Activated T-cell treated with anti-CD3 and anti-CD28 coated beads, Interleukin-2, amount 50 U/mL, for 72 hours (primary cell): ENCODE data around the gene CAV3. TPM values are rescaled to one million over a fixed set of nuclear protein-coding genes. Genes with fewer than 3 reads are reported as not detected.

Experiments used
- ATAC-seq, 2 donors: fragments of 150-1000 bp; cut with Tn5 transposase; replicated peaks in 1 of 2; 2 replicates each; pipeline ENCODE4 v1.10.0; 2021; ENCODE audit warnings: moderate library complexity in 2 of 2, mild to moderate bottlenecking in 1 of 2
- DNase-seq, 2 donors: peaks; one replicate each; pipeline ENCODE4 v3.0.0; 2021 to 2022; ENCODE audit warnings: mixed read lengths in 1 of 2
- H3K27ac Mint-ChIP-seq: one replicate; pipeline ENCODE4 v1.8.0; 2022; ENCODE audit warnings: mild to moderate bottlenecking, moderate library complexity, mixed read lengths
- H3K27me3 Mint-ChIP-seq: one replicate; pipeline ENCODE4 v1.8.0; 2022; ENCODE audit warnings: low read depth, mixed read lengths
- H3K36me3 Mint-ChIP-seq, 2 donors: one replicate each; pipeline ENCODE4 v1.8.0; 2022; ENCODE audit warnings: mixed read lengths in 2 of 2, mild to moderate bottlenecking in 1 of 2; ENCODE audit not compliant: insufficient read depth in 2 of 2
- H3K4me1 Mint-ChIP-seq: one replicate; pipeline ENCODE4 v1.8.0; 2022; ENCODE audit warnings: low read depth, mixed read lengths
- H3K4me3 Mint-ChIP-seq, 2 donors: one replicate each; pipeline ENCODE4 v1.8.0; 2022; ENCODE audit warnings: mild to moderate bottlenecking in 2 of 2, mixed read lengths in 2 of 2, moderate library complexity in 2 of 2
- H3K9me3 Mint-ChIP-seq, 2 donors: one replicate each; pipeline ENCODE4 v1.8.0; 2022; ENCODE audit warnings: mixed read lengths in 2 of 2
- total RNA-seq, 2 donors: library from RNA; stranded (reverse); gene quantifications; one replicate each; pipeline ENCODE4 v1.2.3, GENCODE V29; 2022

CAV3 gene
- total RNA-seq, 2 donors from 2014 or later = not detected

DNA sequence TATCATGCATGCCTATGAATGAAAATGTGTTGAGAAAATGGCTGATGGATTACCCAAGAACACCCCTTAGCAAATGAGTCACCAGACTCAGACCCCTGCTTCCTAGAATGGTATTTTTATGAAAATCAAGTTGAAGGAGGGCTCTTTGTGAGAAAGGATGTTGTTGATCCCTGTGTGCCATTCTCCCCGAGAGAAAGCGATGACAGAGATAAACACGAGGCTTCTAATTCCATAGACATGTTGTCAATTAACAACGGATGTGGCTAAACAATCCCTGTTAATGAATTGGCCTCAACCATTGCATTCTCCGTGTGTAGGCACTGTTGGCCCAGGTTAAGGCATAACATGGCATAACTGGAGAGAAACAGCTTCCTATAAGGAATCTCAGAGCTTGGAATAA is 41.6 kb downstream of the CAV3 start:
- Mint-ChIP-seq H3K27me3 (peaks cover 9% of the 10 kb centered on the region), H3K9me3 (no peaks in the 10 kb centered on the region), H3K4me3 (no peak overlapping the region), H3K36me3 (no peaks in the 10 kb centered on the region), H3K27ac (no peak overlapping the region), H3K4me1 (no peaks in the 10 kb centered on the region)
- DNase-seq = no peak
- no peak for ATAC-seq

DNA sequence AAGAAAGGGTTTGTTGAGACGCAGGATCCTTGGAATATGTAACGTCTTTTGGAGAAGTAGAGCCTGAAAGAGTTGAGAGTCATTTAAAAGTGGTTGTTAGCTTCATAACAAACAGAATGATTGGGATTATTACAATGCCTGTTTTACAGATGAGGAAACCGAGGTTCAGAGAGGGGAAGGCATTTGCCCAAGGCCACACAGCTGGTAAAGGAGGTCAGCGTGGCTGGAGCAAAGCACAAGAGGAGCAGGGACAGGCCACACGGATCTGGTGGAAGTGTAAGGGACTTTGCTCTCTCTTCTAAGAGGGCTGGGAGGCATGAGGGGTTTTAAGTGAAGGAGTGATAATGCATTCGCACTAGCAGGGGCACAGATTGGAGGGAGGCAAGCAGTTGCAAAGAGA is 42.0 kb downstream of the CAV3 start:
- no peaks in the 10 kb centered on the region for H3K4me1 Mint-ChIP-seq
- H3K27ac Mint-ChIP-seq = no peak overlapping the region
- DNase-seq (no peak), ATAC-seq (no peak)
- H3K36me3 Mint-ChIP-seq = no peaks in the 10 kb centered on the region
- H3K27me3 Mint-ChIP-seq = peaks cover 7% of the 10 kb centered on the region
- H3K4me3 Mint-ChIP-seq = no peak overlapping the region
- H3K9me3 Mint-ChIP-seq = no peaks in the 10 kb centered on the region

DNA sequence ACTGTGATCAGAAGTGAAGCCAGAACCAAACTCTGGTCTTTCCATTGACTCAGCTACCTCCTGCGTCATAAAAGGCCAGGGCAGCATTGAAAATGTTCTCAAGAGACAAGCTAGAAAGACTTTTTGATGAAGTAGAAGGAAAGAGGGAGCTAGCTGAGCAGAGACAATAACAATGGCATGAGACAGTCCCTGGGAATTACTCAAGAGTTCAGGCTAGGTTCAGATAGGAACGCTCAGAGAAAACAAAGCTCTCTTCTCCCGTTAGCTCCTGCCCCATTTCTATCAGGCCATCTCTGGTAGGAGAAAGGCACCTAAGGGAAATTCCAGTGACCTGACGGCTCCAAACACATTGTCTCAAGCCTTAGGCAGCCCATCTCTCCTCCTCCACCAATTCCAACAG is 42.8 kb downstream of the CAV3 start:
- Mint-ChIP-seq H3K36me3 (no peaks in the 10 kb centered on the region), H3K27me3 (peaks cover 7% of the 10 kb centered on the region), H3K27ac (no peak overlapping the region), H3K4me1 (no peaks in the 10 kb centered on the region), H3K9me3 (no peaks in the 10 kb centered on the region), H3K4me3 (no peak overlapping the region)
- no peak for DNase-seq
- ATAC-seq = no peak

DNA sequence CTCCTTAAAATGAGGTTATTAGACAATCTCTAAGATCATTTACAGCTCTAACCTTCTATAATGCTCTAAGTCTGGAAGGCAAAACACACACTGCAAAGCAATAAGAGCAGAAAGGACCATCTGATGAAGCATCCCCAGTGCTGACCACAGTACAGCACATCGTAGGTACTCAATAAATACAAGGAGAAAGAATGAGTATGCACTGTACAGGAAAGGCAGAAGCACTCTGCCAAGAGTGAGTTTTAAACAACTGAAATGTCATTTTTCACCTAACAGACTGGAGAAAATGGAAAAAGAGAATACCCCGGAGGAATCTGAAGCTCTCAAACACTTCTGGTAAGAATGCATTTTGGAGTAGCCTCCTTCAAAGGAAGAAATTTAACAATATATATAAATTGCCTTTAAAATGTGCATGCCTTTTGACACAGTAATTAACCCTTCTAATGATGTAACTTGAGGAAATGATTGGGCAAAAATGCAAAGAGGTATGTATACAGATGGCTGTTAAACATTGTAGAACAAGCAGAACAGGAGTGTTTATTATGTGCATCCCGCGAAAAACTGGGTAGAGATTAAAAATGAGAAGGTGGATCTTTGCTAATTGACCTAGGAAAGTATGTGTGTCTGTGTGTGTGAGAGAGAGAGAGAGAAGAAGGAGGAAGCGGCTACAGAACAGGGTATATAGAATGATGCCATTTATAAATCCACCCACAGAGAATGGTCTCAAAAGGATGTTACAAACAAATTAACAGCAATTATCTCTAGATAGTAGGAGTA is 43.8 kb downstream of the CAV3 start:
- H3K4me1 Mint-ChIP-seq = no peaks in the 10 kb centered on the region
- DNase-seq = no peak
- no peaks in the 10 kb centered on the region for H3K36me3 Mint-ChIP-seq
- ATAC-seq = no peak
- H3K27ac Mint-ChIP-seq = no peak overlapping the region
- no peaks in the 10 kb centered on the region for H3K9me3 Mint-ChIP-seq
- peaks cover 7% of the 10 kb centered on the region for H3K27me3 Mint-ChIP-seq
- no peak overlapping the region for H3K4me3 Mint-ChIP-seq

DNA sequence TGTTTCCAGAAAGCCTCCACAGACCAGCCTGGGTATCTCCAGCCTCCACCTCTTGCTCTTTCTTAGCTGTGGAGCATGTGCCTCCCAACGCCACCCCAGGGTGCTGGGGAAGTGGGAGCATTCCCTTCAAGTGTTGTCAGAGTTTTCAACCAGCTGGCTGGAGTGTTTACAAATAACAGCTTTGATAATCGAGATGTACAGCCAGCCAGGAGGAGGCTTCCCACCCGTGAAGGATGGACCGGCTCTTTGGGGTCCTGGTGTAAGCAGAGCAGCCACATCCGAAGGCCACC is 44.3 kb downstream of the CAV3 start:
- H3K27ac Mint-ChIP-seq = no peak overlapping the region
- H3K4me3 Mint-ChIP-seq = no peak overlapping the region
- DNase-seq = no peak
- H3K4me1 Mint-ChIP-seq = no peaks in the 10 kb centered on the region
- no peaks in the 10 kb centered on the region for H3K9me3 Mint-ChIP-seq
- peaks cover 7% of the 10 kb centered on the region for H3K27me3 Mint-ChIP-seq
- ATAC-seq = no peak
- no peaks in the 10 kb centered on the region for H3K36me3 Mint-ChIP-seq

DNA sequence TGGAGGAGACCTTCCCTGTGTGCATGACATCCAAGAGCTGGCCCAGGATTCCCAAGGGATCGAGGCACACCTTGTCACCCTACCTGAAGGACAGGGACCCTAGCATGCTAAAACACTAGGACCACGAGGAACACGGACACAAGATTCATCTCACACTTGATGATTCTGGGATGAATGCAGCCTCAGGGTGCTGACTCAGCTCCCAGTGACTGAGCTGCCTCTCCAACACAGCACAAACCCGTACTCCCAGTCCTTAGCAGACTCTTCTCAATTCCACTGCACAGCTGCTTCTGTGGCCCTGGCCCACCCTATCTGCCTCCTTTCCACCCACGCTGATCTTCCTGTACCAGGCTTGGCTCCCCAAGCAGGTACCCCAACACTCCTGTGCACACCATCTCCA is 44.9 kb downstream of the CAV3 start:
- Mint-ChIP-seq H3K27ac (no peak overlapping the region), H3K4me1 (no peaks in the 10 kb centered on the region), H3K27me3 (peaks cover 7% of the 10 kb centered on the region), H3K9me3 (no peaks in the 10 kb centered on the region), H3K36me3 (no peaks in the 10 kb centered on the region), H3K4me3 (no peak overlapping the region)
- DNase-seq (no peak), ATAC-seq (no peak)

DNA sequence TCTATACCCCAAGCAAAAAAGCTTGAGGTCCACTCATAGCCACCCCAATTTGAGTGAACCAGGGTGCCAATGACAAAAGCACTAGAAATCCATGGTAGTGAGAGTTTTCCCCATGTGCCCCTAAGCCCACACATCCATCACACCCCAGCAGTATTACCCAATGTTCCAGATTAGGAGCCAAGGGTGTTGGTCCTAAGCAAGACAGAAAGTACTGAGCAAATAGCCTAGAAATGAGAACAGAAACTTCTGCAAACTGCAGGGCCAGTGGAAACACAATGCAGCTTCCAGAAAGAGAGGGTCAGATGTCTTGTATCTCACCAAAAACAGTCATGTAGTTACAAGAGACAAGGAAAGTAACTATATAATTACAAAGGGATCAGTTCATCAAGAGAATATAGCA is 46.7 kb downstream of the CAV3 start:
- H3K9me3 Mint-ChIP-seq = no peaks in the 10 kb centered on the region
- H3K27me3 Mint-ChIP-seq = peaks cover 7% of the 10 kb centered on the region
- no peak for DNase-seq
- no peak overlapping the region for H3K4me3 Mint-ChIP-seq
- no peaks in the 10 kb centered on the region for H3K36me3 Mint-ChIP-seq
- no peak for ATAC-seq
- H3K27ac Mint-ChIP-seq = no peak overlapping the region
- no peaks in the 10 kb centered on the region for H3K4me1 Mint-ChIP-seq

DNA sequence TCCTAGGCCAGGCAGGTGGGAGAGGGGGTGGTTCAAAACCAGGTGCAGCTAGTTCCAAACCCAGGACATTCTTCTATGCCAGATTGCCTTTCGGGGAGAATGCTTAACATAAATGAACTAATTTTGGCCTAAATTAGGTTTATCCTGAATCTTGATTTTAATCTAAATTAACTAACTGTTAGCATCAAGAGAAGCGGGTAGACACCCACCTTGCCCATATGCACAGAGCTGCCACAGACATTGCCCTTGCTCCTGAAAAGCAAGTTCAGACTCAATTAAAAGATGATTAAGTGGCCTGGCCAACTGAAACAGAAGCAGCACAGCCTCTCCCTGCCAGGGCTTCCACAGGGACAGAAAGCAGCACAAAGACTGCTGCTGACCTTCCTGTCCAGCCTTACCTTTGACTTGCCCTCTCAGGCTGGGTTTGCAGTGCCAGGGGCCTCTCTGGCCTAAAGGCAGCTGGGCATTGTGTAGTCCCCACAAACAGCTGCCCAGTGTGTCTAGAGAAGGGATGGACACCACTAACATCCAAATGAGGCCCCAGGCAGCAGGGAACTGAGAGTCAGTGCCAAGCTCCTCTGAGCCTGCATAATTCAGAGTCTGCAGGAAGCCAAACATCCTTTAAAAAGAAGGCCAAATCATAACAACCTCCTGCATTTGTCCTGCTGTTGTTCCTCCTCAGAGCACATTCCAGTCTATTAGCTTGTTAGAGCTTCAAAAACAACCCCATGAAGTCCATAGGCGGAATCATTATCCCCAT is 51.3 kb downstream of the CAV3 start:
- no peak for DNase-seq
- Mint-ChIP-seq H3K27me3 (no peaks in the 10 kb centered on the region), H3K36me3 (peaks cover 0 to 5% of the 10 kb centered on the region in 2 donors), H3K9me3 (peaks cover 0 to 2% of the 10 kb centered on the region in 2 donors), H3K4me3 (no peak overlapping the region), H3K27ac (no peak overlapping the region), H3K4me1 (no peaks in the 10 kb centered on the region)
- no peak for ATAC-seq

DNA sequence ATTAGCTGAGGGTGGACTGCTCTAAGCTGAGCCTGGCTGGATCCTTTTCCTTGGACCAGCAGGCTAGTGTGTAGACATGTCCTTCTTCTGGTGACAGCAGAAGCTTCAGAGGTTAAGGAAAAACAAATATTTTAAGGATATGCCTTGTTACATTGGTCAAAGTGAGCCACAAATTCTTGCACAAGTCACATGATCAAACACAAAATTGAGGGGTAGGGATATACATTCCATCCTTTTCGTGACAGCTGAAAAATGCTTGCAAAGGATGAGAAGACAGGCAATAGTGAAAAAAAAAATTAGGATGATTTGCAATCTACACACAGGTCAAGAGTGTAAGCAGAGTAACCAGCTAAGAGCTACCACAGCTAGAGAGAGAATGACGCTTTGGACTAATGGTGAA is 56.9 kb downstream of the CAV3 start:
- H3K4me3 Mint-ChIP-seq = no peak overlapping the region
- H3K4me1 Mint-ChIP-seq = no peaks in the 10 kb centered on the region
- ATAC-seq (no peak), DNase-seq (no peak)
- no peaks in the 10 kb centered on the region for H3K27me3 Mint-ChIP-seq
- H3K9me3 Mint-ChIP-seq = peaks cover 4 to 6% of the 10 kb centered on the region in 2 donors
- H3K36me3 Mint-ChIP-seq = peaks cover 0 to 5% of the 10 kb centered on the region in 2 donors
- no peak overlapping the region for H3K27ac Mint-ChIP-seq

DNA sequence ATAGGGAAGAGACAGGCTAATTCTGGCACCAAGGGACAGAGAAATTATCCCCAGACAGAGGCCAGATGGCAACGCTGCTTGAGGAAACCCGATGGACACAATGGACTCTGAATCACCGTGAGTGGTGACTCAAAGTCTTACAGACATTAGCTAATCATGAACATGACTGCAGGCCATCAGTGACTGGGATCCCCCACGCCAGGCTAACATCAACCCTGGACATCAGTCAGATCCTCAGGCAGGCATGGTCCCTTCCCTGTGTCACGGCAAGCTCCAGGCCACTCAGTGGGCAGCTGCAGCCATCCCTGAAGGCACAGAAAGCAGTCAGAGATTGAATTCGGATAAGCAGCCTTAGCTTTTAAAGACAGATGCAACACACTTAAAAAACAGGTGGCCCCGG is 59.6 kb downstream of the CAV3 start:
- H3K9me3 Mint-ChIP-seq = peaks cover 4 to 6% of the 10 kb centered on the region in 2 donors
- no peaks in the 10 kb centered on the region for H3K4me1 Mint-ChIP-seq
- DNase-seq (no peak), ATAC-seq (no peak)
- no peak overlapping the region for H3K4me3 Mint-ChIP-seq
- H3K27me3 Mint-ChIP-seq = no peaks in the 10 kb centered on the region
- H3K36me3 Mint-ChIP-seq = peaks cover 0 to 5% of the 10 kb centered on the region in 2 donors
- no peak overlapping the region for H3K27ac Mint-ChIP-seq

DNA sequence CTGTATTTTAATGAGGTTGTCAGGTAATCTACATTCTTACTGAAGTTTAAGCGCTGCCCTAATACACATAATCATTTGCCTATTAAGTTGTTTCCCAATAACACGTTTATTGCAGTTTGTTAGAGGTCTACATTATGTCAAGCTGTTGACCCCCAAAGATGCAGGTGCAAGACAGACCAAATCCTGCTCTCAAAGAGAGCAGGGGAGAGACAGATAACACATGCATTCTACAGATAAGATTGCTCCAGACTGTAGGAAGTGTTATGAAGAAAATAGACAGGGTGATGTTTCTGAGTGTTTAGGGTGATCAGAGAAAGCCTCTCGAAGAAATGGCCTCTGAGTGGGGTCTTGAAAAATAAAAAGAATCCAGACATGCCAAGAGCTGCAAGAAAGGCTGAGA is 60.6 kb downstream of the CAV3 start:
- Mint-ChIP-seq H3K27ac (no peak overlapping the region), H3K4me3 (no peak overlapping the region), H3K27me3 (no peaks in the 10 kb centered on the region), H3K36me3 (peaks cover 0 to 3% of the 10 kb centered on the region in 2 donors), H3K4me1 (no peaks in the 10 kb centered on the region), H3K9me3 (peaks cover 4 to 6% of the 10 kb centered on the region in 2 donors)
- DNase-seq = no peak
- ATAC-seq = no peak
